GM18511 (cell line): ENCODE measurements around the gene KCNT2.
"Not testable (repeated sequence)": the region's sequence is repeated elsewhere in the genome, so short reads cannot be mapped to it uniquely, and the experiment has no call there.

ENCODE experiments used
- ATAC-seq: cut with Tn5 transposase; IDR thresholded peaks from one replicate; pipeline ENCODE4 v1.9.1; 2021; ENCODE audit warnings: mild to moderate bottlenecking, moderate library complexity; ENCODE audit not compliant: unreplicated experiment

Gene KCNT2

DNA sequence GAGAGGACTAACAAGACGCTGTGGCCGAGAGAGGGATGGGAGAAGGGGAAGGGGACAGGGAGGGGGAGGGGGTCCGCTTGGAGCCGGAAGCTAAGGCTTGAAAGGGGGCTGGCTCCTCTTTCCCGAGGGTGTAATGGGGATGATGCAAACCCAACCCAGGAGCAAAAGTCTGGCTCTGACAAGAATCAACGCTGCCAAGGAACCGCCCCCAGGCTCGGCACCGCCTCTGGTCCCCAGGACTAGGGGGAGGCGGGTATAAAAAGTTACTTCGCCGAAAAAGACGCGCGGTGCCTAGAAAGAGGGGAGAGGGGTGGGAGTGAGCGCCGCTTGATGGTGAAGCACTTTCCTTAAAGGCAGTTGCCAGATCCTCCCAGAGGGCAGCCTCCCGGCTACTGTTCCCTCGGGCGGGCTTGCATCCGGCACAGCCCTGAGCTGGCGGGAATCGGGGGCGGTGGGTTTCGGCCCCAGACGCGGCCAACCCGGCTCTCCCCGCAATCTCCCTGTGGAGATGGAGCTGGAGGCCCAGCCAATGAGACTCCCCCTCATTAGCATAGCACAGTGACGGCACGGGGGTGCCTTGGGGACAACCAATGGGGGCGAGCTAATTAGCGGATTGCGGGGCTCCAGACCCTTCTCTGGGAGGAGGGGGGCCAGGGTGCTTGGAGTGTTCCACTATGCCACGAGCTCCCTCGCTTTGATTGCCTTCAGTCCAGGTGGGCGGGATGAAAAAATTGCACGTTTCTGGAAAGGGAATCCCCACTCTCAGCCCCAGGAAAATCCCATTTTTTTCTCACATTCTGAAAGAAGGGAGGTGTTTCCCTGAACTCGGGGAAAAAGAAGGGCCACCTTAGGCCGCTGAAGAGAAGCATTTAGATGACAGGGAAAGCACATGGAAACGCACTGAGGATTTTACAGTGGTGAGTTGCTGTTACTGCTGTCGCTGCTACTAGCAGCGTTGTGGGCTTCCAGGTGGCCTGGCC lies at the start of gene KCNT2:
KCNT2 (minus strand) TSS at position 51 of the 980 bp plus-strand sequence. CDS start 131 bp downstream, outside the sequence.
- ATAC-seq, result no peak

DNA sequence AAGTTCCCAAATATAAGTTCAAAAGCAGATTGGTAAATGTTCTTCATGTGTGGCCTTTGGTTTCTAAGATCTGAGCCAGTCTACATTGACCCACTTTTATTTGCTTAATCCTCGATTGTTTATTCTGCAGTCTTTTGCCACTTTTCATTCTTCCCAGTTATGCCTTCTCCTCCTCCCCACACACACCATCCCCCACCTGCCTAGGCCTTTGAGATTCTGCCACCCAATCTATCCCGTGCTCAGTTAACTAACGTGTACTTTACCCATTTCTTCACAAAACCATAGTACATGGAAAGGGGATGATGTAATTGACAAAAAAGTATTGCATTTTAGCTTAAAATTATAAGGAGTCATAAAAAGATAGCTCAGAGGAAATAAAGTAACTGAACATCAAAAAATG lies 47.3 kb upstream of the KCNT2 start:
- no peak for ATAC-seq

DNA sequence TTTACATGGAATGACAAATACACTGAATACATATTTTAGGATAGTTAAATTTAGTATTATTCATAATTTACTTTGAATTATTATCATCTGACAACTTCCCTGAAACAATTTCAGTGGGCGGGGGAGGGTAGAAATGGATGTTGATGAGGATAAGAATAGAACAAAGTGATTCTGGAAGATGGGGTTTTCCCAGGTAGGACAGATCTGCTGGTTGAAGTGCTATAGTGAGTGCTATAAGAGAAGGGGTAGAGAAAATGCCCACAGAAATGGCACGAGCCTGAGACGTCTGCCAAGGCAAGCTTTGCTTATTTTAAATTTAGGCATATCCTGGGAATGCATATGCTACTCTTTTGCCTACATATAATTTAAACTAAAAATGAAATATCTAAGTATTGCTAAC lies 46.8 kb upstream of the KCNT2 start:
- ATAC-seq, result no peak

DNA sequence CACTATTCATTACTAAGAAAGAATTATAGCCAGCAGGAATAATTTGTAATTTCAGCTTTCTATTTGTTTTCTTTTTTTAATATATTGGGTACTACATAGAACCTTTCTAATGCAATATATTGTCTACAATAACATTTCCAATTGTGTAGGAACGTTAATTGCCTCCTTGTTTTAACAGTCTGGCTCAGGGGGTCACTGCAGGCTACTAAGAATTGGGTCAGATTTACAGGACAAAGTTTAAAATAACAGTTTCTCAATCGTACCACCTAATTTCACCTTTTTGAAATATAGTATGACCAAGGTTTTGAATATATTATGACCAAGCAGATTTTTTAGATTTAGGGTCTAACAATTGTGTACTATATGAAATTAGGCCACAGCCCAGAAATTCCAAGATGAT lies 46.0 kb upstream of the KCNT2 start:
- no peak for ATAC-seq

DNA sequence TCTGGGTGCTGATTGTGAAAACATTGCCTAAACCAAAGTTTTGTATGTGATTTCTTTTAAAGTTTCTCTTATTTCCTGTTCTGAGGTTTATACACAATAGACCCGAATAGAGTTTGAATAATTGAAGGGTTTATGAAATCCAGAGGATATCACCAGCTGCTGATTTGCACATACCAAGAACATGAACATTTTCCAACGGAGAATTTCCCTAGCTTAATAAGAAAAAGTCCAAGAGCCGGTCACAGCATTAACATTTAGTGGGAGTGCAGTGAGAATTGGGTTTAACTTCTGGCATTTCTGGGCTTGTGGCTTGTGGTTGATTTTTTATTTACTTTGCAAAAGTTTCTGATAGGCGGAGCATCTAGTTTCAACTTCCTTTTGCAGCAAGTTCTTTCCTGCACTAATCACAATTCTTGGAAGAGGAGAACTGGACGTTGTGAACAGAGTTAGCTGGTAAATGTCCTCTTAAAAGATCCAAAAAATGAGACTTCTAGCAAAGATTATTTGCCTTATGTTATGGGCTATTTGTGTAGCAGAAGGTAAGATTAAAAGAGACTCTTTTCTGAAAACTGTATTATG lies 43.5 kb upstream of the KCNT2 start, which contains the start of gene CFH:
CFH (plus strand) TSS at position 407 of the 579 bp plus-strand sequence; CDS start at position 482, 75 bp downstream.
- ATAC-seq, result no peak

DNA sequence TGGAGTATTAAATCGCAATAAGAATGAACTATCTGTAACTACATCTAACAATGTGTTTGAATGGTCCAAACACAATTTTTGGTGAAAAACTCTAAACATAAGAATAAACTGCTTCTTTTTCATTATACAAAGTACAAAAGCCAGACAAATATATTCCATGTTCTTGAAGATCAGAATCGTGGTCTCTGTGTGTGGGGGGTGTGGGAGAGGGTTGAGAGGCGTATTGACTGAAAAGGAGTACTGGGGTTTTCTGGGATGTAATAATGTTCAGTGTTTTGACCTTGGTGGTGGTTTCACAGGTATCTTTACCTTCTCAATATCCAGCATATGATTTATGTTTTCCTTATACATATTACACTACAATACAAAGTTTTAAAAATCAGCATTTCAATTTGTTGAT lies 42.8 kb upstream of the KCNT2 start:
- no peak for ATAC-seq

DNA sequence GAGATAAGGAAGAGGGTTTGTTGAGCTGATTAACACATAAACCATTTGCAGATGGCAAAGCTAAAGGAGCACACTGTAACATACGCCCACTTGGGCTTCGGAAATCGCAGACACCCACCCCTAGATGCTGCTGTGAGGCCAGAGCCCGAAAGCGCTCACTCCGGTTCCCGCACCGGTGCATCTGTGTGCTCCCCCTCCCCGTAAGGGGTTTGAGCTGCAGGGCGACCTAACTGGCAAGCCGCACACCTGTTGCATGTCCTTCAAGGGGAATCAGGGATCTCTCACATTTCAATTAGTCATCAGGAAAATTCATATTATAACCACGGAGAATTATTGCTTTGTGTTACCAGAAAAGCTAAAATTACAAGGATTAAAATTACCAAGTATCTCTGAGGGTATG lies 42.2 kb upstream of the KCNT2 start:
- ATAC-seq, result no peak

DNA sequence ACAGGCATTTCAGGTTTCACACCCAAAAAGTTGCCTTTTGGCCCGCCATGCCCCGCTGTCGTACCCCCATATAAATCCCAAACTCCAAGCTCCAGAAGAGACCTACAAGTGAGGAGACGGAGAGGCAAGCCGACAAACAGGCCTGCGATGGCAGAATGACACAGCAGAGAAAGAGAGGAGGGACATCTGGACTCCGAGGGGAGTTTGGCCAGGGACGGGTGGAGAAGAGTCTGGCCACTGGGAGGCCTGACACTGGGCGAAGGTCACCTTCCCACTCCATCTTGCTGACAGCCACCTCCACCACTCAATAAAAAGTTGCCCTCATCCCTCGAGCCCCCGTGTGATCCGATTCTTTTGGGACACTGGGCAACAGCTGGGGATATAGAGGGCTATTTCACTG lies 41.8 kb upstream of the KCNT2 start:
- ATAC-seq, result no peak

DNA sequence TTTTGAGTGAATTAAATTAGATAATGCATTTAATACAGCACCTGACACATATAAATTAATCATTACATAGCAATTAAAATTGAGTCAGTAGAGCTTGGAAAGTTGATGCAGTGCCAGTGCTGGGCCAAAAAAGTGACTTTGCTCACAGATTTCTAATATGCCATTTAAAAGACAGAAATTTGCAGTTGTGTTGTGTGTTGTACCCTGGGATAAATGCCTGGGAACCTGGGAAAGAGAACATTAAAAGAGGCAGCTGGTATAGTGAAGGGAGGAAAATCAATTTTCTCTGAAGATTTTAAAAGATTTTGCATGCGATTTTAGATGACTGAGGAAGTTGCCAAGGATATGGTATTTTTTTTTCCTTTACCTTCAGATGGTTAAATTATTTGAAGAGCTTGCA lies 32.7 kb upstream of the KCNT2 start:
- ATAC-seq, result no peak

DNA sequence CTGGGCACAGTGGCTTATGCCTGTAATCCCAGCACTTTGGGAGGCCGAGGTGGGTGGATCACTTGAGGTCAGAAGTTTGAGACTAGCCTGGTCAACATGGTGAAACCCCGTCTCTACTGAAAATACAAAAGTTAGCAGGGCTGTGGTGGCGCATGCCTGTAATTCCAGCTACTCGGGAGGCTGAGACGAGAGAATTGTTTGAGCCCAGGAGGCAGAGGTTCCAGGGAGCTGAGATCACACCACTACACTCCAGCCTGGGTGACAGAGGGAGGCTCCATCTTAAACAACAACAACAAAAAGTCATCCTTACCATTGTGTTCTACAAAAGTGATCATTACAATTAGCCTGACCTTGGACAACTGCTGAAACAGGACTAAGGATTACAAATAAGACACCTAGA lies 31.1 kb upstream of the KCNT2 start:
- not testable (repeated sequence) for ATAC-seq

DNA sequence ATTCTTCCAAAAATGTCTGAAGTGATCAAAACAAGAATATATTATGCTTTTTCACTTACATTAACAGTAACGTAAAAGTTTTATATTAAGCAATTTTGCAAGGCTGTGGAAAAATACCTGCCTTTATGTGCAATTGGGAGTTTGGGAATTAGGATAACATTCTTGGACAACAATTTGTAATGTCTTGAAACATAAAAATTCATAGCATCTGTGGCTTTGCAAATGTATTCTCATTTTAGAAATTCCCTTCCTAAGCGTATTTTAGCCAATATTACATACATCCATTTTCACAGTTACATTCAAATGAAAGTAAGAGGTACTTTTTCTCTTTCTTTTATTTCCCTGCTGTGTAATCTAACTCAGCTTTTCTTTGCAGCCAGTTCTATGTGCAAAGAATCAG lies 30.2 kb upstream of the KCNT2 start:
- ATAC-seq, result no peak

DNA sequence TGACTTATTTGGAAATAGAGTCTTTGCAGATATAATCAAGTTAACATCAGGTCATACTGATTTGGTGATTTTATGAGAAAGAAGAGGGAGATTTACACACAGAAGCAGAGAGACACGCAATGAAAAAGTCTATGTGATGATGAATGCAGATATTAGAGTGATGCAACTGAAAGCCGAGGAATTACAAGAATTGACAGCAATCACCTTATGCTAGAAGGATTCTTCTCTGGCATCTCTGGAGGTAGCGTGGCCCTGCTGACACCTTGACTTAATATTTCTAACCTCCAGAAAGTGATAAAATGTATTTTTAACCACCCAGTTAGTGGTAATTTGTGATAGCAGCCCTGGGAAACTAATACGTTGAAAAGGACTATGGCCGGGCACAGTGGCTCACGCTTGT lies 29.4 kb upstream of the KCNT2 start:
- ATAC-seq, result no peak

DNA sequence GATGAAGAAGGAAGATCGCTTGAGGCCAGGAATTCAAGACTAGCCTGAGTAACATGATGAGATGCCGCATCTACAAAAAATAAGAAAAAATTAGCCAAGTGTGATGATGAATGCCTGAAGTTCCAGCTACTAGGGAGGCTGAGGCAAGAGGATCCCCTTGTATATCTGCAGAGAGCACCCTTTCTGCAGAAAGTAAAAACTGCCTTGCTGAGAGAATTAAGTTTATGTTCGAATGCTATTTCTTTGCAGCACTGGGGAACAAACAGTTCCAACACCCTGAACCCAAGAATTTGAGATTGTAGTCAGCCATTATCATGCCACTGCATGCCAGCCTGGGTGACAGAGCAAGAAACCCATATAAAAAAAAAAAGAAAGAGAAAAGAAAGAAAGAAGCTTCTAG lies 20.6 kb upstream of the KCNT2 start:
- ATAC-seq, result no peak

DNA sequence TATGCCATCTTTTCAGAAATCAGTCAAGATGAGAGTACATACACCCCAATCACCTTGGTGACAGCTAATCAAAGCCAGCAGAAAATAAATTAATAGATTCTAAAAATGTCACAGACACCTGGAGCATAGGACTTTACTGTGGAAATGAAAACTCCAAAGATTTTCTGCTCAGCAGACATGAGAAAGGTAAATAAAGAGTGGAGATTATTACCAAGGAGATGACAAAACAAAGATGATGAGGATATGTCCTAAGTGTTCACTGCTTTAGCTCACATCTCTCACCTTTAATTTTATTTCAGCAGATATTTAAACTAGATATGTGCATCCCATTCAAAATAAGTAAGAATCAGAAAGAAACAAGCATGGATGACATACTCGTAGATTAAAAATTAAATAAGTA lies 14.8 kb upstream of the KCNT2 start:
- ATAC-seq, result no peak

DNA sequence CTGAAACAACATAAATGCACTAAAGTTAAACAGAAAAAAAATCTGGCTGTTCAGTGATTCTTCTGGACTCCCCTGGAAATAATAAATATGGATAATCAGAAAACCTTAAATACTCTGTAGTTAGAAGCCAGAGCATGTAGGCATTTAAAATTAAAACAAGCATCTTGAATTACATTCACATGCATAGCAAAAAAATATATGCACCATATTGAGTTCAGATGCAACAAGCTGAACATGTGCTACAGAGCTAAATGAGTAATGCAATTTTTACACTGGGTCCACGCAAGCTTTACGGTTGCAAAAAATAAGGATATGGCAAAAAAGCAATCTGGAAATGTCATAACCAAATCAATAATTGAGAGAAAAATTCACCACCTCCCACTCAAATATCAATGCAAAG lies 11.5 kb upstream of the KCNT2 start:
- ATAC-seq, result no peak

DNA sequence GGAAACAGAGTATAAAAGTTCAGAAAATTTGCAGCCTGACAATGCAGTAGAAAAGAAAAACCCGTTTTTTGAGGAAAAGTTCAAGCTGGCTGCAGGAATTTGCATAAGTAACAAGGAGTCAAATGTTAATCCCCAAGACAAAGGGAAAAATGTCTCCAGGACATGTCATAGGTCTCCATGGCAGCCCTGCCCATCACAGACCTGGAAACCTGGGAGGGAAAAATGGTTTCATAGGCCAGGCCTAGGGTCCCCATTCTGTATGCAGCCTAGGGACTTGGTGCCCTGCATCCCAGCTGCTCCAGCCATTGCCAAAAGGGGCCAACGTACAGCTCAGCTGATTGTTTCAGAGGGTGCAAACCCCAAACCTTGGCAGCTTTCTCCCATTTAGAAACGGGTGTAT lies 3.6 kb upstream of the KCNT2 start:
- ATAC-seq, result no peak

DNA sequence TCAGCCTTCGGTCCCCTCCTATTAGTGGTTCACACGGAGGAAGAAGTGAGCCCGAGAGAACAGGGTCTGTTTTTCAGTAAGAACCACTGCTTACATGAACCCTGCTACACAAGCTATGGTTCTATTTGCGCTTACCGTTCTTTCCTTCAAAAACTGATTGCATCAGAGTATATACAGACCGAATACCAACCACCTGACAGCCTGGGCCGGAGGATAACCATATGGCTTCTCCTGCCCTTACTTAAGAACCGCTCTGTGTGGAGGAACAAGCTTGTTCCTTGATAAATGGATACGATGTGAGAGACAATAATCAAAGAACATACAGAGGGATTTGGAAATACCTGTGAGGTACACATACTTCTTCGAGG lies 1.1 kb upstream of the KCNT2 start:
- no peak for ATAC-seq

DNA sequence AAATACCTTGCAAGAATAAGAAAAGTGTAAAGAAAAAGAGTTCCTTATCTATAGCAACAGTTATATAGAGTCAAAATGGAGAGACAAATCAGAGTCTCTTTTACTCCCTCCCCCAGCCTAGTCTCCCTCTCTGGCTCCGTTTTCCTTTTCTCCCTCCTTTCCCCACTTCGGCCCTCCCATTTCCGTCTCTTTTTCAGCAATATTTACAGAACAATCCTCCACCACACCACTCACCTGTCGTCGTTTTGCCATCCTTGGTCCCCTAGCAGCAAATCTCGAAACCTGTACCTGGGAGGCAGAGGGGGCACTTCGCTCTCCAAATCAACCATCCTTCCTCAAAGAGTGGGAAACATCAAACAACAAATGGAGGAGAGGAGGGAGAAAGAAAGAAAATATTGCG lies 259 bp downstream of the KCNT2 start:
- ATAC-seq, result no peak

DNA sequence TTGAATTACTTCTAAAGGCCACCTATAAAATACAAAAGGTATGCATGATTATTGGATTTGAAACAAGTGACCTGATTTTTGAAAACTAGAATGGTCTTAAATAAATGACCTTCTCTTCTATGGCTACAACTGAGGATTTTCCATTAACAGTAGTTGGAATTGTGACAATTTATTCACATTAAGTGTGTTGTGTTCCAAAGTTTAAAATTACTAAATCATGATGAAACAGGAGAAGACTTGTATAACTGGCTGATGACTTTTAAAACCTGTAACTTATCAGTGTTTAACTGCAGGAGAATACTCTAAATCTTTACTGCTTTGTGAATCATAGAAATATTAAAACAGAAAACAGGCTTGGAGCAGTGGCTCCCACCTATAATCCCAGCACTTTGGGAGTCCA lies 4.6 kb downstream of the KCNT2 start:
- ATAC-seq, result no peak

DNA sequence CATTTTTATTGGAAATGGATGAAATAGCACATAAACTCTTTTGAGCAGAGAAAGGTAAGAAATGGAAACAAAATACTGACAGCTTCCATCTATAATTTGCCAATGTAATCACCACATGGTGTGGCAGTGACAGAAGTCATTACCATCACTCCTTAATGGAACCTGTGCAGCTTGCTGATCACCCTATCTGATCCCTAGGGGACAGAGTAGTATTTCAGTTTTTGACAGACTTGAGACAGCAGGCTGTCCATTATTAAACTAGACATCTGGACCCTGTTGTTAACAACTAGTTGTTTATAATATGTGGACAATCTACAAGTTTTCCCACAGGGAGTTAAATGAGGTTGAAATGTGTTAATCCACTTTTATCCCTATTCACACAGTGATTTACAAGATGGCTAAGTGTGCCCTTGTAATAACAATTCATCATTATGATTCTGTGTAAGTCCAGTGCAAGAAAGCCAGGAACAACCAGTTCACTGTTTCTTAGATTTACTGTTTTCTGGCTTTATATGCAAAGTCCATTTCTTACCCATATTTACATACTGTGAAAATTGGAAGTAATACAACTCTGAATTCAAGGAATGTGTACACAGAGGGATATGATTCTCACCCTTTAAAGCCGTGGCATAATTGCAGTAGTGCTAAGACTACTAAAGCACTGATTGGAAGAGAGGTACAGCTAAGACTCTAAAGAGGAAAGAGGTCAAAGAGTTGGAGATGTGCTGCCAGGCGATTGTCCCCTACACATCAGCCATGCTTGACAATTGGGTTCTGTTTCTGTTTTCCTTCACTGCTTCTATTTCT lies 9.1 kb downstream of the KCNT2 start:
- no peak for ATAC-seq

DNA sequence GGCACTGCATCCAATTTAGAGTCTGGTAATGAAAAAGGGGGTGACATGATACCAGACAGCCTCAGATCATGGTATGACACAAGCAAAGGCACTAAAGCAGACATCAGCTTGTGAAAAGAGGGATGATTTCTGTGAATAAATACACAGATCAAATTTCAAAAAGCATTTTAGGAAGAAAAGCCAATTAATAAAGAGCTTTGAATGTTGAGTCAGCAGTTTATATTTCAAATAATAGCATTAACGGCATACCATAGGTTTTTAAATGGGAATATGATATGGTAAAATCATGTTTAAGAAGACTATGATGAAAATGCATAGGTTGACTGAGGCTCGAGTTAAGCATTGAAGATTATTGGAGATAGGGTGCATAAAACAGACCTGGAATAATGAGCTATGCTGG lies 13.5 kb downstream of the KCNT2 start:
- no peak for ATAC-seq

DNA sequence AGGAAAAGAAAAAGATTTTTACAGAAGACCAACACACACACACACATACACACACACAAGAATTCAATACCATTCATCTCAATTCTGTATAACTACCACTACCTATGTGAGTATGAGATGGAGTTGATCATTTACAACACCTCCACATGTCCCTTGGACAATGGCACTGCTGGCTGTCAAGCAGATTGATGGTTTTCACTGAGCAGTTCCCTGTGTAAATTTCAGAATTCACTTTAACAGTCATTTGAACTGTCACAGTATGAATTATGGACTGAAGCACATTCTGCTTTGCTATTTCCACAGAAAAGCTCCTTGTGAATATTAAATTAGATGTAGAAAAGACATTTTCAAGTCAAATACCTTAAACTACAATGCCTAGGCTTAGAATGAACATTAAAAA lies 14.3 kb downstream of the KCNT2 start:
- no peak for ATAC-seq
